Common myeloid progenitor, CD34-positive (primary cell): ENCODE results near the gene C16orf96.

ENCODE experiments used
- CTCF ChIA-PET: fragments of 350-600 bp; sonication (Branson Sonifier 250); formaldehyde crosslinking; loops from one replicate; lab custom pipeline; 2021; ENCODE audit warnings: antibody characterized with exemption; lab: Charles Lee
- POLR2A ChIA-PET: fragments of 350-600 bp; sonication (Branson Sonifier 250); formaldehyde crosslinking; loops from one replicate; lab custom pipeline; 2021; ENCODE audit warnings: antibody characterized with exemption; lab: Charles Lee
- DNase-seq, 3 donors: peaks; one replicate each; pipeline versions ENCODE4 v3.0.0 to v3.0.0-alpha.2; 2013
- H3K27ac ChIP-seq, 2 experiments: 1 replicate in 1 of 2; 2 replicates in 1 of 2; pipeline ENCODE4 v1.7.0; 2013; ENCODE audit warnings: inconsistent platforms in 2 of 2, low read length in 2 of 2, mild to moderate bottlenecking in 2 of 2, low read depth in 1 of 2, moderate library complexity in 1 of 2; ENCODE audit not compliant: severe bottlenecking in 2 of 2, insufficient read depth in 1 of 2, poor library complexity in 1 of 2
- H3K27me3 ChIP-seq, 5 experiments: replicated peaks in 2 of 5; 1 replicate in 3 of 5; 2 replicates in 2 of 5; pipeline versions ENCODE4 v1.6.1 to v1.7.0; 2013; ENCODE audit warnings: low read length in 4 of 5, mild to moderate bottlenecking in 2 of 5, moderate library complexity in 2 of 5, inconsistent platforms in 1 of 5; ENCODE audit not compliant: insufficient read depth in 5 of 5, control insufficient read depth in 4 of 5
- H3K36me3 ChIP-seq, 4 experiments: 1 replicate in 2 of 4; 2 replicates in 2 of 4; pipeline versions ENCODE4 v1.6.1 to v1.7.0; 2013; ENCODE audit warnings: low read length in 3 of 4, control low read depth in 1 of 4, mild to moderate bottlenecking in 1 of 4; ENCODE audit not compliant: control insufficient read depth in 4 of 4, insufficient read depth in 4 of 4
- H3K4me1 ChIP-seq, 4 experiments: 1 replicate in 3 of 4; 2 replicates in 1 of 4; pipeline versions ENCODE4 v1.6.1 to v1.7.1; 2013; ENCODE audit warnings: low read length in 3 of 4, mild to moderate bottlenecking in 3 of 4, control low read depth in 1 of 4, inconsistent platforms in 1 of 4, moderate library complexity in 1 of 4; ENCODE audit not compliant: control insufficient read depth in 4 of 4, insufficient read depth in 4 of 4; ENCODE audit errors: control extremely low read depth in 1 of 4
- H3K4me3 ChIP-seq, 7 experiments: 1 replicate in 4 of 7; 2 replicates in 3 of 7; pipeline versions ENCODE4 v1.5.1 to v1.7.0; 2013; ENCODE audit warnings: mild to moderate bottlenecking in 7 of 7, low read length in 6 of 7, moderate library complexity in 6 of 7, inconsistent platforms in 2 of 7, low read depth in 2 of 7, control low read depth in 1 of 7; ENCODE audit not compliant: insufficient read depth in 4 of 7, control insufficient read depth in 1 of 7; ENCODE audit errors: extremely low read depth in 1 of 7
- H3K9me3 ChIP-seq, 5 experiments: 1 replicate in 4 of 5; 2 replicates in 1 of 5; pipeline versions ENCODE4 v1.6.1 to v1.7.1; 2013; ENCODE audit warnings: low read length in 4 of 5, mild to moderate bottlenecking in 2 of 5, inconsistent platforms in 1 of 5, low read depth in 1 of 5, moderate library complexity in 1 of 5; ENCODE audit not compliant: control insufficient read depth in 4 of 5, insufficient read depth in 2 of 5; ENCODE audit errors: control extremely low read depth in 1 of 5
- WGBS: methylation state at CpG from one replicate; pipeline ENCODE4 v1.1.5; 2013; ENCODE audit not compliant: insufficient coverage; 5-methylcytosine and 5-hydroxymethylcytosine counted together

The C16orf96 gene

GRCh38 chr16:4613636-4614570 is 57.8 kb downstream of the C16orf96 start:
- CTCF ChIA-PET, result interaction anchor here (0.8 to 6.0 kb wide), 3 partner anchors 10 to 107 kb away, joined by 5 to 32 read pairs (median 21); partner anchors contain the start of gene MGRN1
- H3K27ac ChIP-seq, result peak overlapping the region; percentile 25 to 58

DNA sequence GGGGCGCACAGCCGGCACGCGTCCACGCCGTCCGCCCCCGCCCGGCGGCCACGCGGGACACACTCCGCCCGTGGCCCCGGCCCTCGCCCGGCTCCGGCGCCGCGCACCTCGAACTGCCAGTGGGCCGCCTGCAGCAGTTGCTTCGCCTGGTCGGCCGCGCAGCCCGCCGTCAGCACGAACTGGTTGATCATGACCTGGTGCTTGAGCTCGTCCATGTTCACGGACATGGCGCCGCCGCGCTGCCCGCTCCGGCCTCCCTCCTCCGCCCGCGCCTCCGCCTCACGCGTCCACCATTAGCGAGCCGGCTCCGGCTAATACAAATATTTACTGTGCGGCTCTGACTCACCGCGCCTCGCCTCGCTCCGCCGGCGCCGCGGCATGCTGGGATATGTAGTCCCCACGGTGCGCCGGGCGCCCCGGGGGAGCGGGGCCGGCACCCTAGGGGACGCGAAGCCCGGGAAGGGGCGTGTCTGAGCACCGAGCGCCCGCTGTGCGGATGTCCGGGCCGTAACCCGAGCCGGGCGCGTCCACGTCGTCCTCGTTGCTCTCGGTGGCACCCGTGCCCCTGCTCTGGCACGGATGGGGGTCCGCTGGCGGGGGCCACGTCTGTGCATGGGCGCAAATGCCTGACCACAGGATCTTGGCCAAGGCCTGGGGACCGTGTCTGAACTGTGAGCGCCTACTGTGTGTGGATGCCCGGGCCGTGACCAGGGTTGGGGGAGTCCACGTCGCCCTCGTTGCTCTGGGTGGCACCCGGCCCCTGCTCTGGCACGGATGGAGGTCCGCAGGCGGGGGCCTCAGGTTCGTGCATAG is 58.6 kb downstream of the C16orf96 start, which contains the start of gene UBALD1:
Gene UBALD1 (minus strand): TSS at position 318 of the 813 bp plus-strand sequence. CDS start 91 bp downstream, at position 227.
- 11% methylated on average over 100 of the region's 100 CpGs for WGBS

More at GRCh38 chr16:4613636-4614570, 57.8 kb downstream of the C16orf96 start:
- 2% methylated on average over 72 of the region's 92 CpGs for WGBS
- DNase-seq, result peak in 2 of 3 donors; percentile 44 to 54
- peaks cover 2 to 57% (median 47%) of the 10 kb centered on the region in 4 experiments for H3K4me1 ChIP-seq
- peaks cover 0 to 17% (median 7%) of the 10 kb centered on the region in 4 experiments for H3K36me3 ChIP-seq
- POLR2A ChIA-PET, result interaction anchor here (2.7 kb wide), 1 partner anchor 11 kb away, joined by 11 read pairs; the partner anchor contains the start of gene MGRN1
- H3K4me3 ChIP-seq, result peak overlapping the region; percentile 69 to 90 (median 83)
- no peaks in the 10 kb centered on the region for H3K27me3 ChIP-seq
- no peaks in the 10 kb centered on the region for H3K9me3 ChIP-seq

GRCh38 chr16:4615384-4616046 is 59.4 kb downstream of the C16orf96 start:
- CTCF ChIA-PET, result interaction anchor here (1.0 to 6.0 kb wide), 6 partner anchors 10 to 109 kb away, joined by 3 to 32 read pairs (median 8); partner anchors contain the start of gene MGRN1
- peak in 1 of 3 donors; percentile 23 for DNase-seq
- POLR2A ChIA-PET, result interaction anchor here (0.6 to 2.7 kb wide), 2 partner anchors 9 to 40 kb away, joined by 3 to 11 read pairs; partner anchors contain the start of gene MGRN1
- H3K4me3 ChIP-seq, result peak overlapping the region; percentile 19 to 90 (median 83)
- H3K27me3 ChIP-seq, result no peaks in the 10 kb centered on the region
- H3K9me3 ChIP-seq, result no peaks in the 10 kb centered on the region
- WGBS, result 89% methylated on average over 39 of the region's 39 CpGs
- H3K27ac ChIP-seq, result peak overlapping the region in 1 of 2 experiments; percentile 81
- peaks cover 2 to 57% (median 47%) of the 10 kb centered on the region in 4 experiments for H3K4me1 ChIP-seq
- H3K36me3 ChIP-seq, result peaks cover 0 to 3% (median under 1%) of the 10 kb centered on the region in 4 experiments

More for the DNA sequence above, 58.6 kb downstream of the C16orf96 start, which contains the start of gene UBALD1:
- ChIA-PET POLR2A (interaction anchor here (0.6 to 2.7 kb wide), 2 partner anchors 10 to 41 kb away, joined by 3 to 11 read pairs; partner anchors contain the start of gene MGRN1), CTCF (interaction anchor here (4.4 to 6.0 kb wide), 2 partner anchors 11 to 108 kb away, joined by 21 to 32 read pairs; partner anchors contain the start of gene MGRN1)
- peak within 1 kb of the TSS; percentile 69 to 90 (median 83) for H3K4me3 ChIP-seq
- H3K27me3 ChIP-seq, result no peaks in the 10 kb centered on the region
- H3K9me3 ChIP-seq, result no peaks in the 10 kb centered on the region
- DNase-seq, result peak; percentile 79 to 84 (median 82)
- peaks cover 2 to 57% (median 47%) of the 10 kb centered on the region in 4 experiments for H3K4me1 ChIP-seq
- H3K27ac ChIP-seq, result peak within 1 kb of the TSS; percentile 25 to 81
- H3K36me3 ChIP-seq, result peaks cover 0 to 9% (median 3%) of the 10 kb centered on the region in 4 experiments

GRCh38 chr16:4616047-4616811 is 60.1 kb downstream of the C16orf96 start:
- Histone ChIP-seq H3K27me3 (no peaks in the 10 kb centered on the region), H3K36me3 (no peaks in the 10 kb centered on the region), H3K27ac (peak overlapping the region; percentile 62 to 94), H3K4me3 (peak overlapping the region; percentile 26 to 90 (median 55)), H3K9me3 (no peaks in the 10 kb centered on the region), H3K4me1 (peaks cover 2 to 55% (median 47%) of the 10 kb centered on the region in 4 experiments)
- ChIA-PET CTCF (interaction anchor here (1.0 to 6.0 kb wide), 10 partner anchors 9 to 109 kb away, joined by 3 to 32 read pairs (median 4); partner anchors contain the start of gene MGRN1), POLR2A (interaction anchor here (2.7 kb wide), 1 partner anchor 9 kb away, joined by 11 read pairs; the partner anchor contains the start of gene MGRN1)
- WGBS, result 1% methylated on average over 57 of the region's 57 CpGs
- peak; percentile 100 for DNase-seq

GRCh38 chr16:4617880-4618279 is 61.7 kb downstream of the C16orf96 start:
- POLR2A ChIA-PET, result interaction anchor here (0.5 kb wide), 1 partner anchor 37 kb away, joined by 4 read pairs; no protein-coding TSS in a partner anchor
- Histone ChIP-seq H3K4me1 (peaks cover 2 to 45% (median 40%) of the 10 kb centered on the region in 4 experiments), H3K4me3 (no peak overlapping the region), H3K27me3 (no peaks in the 10 kb centered on the region), H3K9me3 (no peaks in the 10 kb centered on the region), H3K27ac (no peak overlapping the region), H3K36me3 (no peaks in the 10 kb centered on the region)
- CTCF ChIA-PET, result interaction anchor here (1.0 to 6.0 kb wide), 8 partner anchors 7 to 131 kb away, joined by 3 to 32 read pairs (median 6); partner anchors contain the start of gene MGRN1
- DNase-seq, result no peak
- 98% methylated on average over 7 of the region's 8 CpGs for whole genome bisulfite sequencing
